Raji (cell line): ENCODE results near the gene OTOGL.

Experiments
- POLR2A ChIP-seq: IDR thresholded peaks from 2 replicates; pipeline ENCODE4 v1.6.1; 2011; ENCODE audit warnings: low read depth, low read length, control low read depth; ENCODE audit not compliant: insufficient read depth

OTOGL gene

DNA sequence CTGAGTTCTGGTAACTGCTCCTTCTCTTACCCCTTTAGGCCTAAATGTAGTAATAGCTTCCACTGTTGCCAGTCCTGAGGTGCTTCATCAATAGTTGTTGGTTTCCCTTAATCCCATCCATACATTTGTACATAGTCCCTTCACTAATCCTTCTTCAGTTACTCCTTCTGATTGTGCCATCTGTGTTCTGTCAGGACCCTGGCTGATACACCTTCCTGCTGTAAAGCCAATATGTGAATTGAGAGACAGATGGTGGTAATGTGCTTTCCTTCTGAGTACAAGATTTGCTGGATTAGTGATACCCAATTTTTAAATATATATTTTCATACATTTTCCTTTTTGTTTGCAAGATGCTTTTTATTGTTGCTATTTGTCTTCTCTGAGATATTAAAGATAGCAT lies 66.4 kb downstream of the OTOGL start:
- no peak for TF ChIP-seq POLR2A

DNA sequence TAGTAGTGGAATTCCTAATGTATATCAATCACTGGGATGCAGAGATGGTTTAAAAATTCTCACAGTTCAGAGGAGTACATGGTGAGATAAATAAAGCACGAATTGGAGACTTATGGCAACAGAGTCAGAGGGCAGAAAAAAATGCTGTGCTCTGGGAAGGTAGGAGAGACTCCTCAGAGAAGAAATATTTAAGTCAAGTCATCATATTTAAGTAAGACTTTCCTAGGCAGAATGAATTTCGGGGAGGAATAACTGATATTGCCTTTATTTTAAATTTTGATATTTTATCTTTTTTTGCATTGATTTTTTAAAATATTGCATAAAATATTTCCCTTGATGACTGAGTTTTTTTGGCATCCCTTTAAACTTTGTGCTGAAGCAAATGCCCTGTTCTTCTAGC lies 67.4 kb downstream of the OTOGL start:
- TF ChIP-seq POLR2A: no peak

GRCh38 chr12:80168936-80169335 lies 69.6 kb downstream of the OTOGL start:
- no peak for TF ChIP-seq POLR2A

GRCh38 chr12:80170915-80171314 lies 71.6 kb downstream of the OTOGL start:
- TF ChIP-seq POLR2A: no peak

DNA sequence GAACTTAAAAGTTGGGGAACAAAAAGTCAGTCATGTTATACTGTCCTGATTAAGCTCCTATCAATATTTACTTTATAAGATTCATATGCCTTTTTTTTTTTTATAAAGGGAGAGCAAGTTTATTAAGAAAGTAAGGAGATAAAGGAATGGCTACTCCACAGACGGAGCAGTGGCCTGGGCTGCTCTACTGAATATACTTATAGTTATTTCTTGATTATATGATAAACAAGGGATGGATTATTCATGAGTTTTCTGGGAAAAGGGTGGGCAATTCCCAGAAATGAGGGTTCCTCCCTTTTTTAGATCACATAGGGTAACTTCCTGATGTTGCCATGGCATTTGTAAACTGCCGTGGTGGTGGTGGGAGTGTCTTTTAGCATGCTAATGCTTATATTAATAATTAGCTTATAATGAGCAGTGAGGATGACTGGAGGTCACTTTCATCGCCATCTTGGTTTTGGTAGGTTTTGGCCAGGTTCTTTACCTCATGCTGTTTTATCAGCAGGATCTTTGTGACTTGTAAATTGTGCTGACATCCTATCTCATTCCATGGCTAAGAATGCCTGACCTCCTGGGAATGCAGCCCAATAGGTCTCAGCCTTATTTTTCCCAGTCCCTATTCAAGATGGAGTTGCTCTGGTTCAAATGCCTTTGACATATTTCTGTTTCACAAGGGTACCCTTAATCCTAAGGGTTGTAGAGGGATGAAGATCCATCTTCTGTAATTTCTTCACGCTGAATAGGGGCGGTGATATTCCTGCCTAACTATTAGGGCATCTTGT lies 73.9 kb downstream of the OTOGL start:
- TF ChIP-seq POLR2A: no peak

- TF ChIP-seq POLR2A: no peak
These were observed 76.1 kb downstream of the OTOGL start for GRCh38 chr12:80175307-80175930.

DNA sequence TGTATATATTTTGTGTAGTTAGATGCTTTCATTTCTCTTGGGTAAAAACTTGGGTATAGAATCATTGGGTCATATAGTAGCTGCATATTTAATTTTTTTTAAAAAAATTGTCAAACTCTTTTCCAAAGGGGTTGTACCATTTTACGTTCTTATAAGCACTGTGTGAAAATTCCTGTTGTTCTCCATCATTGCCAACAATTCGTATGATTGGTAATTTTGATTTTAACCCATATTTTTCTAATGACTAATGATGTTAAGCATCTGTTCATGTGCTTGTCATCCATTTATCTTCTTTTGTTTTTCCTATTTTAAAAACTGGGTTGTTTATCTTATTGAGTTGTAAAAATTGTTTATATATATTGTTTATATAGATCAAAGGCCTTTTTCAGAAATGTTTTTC lies 77.4 kb downstream of the OTOGL start:
- no peak for TF ChIP-seq POLR2A

DNA sequence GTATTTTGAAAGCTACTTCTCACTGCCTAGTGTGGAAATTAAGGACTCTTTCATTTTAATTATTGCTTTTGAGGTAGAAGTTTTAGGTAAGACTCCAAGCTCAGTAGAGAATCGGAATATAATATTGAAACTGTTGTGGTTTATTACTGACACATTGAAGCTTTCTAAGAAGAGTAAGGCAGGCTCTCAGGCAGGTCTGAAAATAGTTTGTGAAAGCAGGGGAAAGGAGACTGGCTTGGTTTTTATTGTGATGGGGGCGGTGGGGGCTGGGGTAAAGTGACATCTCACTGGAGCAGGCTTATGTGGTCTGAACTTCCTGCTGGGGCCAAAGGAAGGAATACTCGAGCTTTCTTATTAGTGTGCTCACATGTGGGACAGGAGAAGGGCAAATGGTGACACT lies 79.5 kb downstream of the OTOGL start:
- no peak for TF ChIP-seq POLR2A

DNA sequence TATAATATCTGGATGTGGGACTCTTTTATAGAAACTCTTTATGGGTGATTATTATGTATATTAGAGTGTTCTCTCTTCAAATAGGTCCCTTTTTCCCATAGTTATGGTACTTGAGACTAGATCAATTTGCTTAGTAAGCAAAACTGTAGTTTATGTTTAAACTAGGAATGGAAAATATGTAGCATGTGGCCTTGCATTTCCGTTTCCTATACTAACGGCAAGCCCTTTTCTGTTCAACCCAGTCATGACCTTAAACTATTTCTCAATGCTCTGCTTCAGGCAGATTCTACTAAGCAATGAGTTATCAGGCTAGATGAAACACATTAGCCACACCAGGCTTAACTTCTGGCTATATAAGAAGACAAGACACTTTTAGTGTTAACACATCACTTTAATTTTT lies 84.6 kb downstream of the OTOGL start:
- TF ChIP-seq POLR2A: no peak

DNA sequence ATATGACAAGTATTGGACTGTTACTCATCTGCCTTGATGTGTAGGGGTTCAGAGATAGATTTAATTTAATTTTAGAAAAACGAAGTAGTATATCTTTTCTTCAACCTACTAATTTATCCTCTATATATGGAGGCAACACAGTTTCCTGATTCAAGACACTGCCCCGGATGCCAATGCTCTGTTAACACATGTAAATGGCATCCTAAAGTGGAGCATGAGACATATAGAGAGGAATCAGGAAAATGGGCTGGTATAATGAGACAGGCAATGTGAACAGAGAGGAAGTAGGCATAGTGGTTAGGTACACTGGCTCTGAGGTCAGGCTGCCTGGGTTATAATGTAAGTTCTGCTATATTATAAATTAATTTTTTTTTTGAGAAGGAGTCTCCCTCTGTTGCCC lies 85.6 kb downstream of the OTOGL start:
- TF ChIP-seq POLR2A: no peak

GRCh38 chr12:80186727-80187217 lies 87.4 kb downstream of the OTOGL start:
- no peak for TF ChIP-seq POLR2A

GRCh38 chr12:80187660-80188090 lies 88.3 kb downstream of the OTOGL start:
- no peak for TF ChIP-seq POLR2A

- no peak for TF ChIP-seq POLR2A
These were observed 89.2 kb downstream of the OTOGL start for GRCh38 chr12:80188576-80188975.

GRCh38 chr12:80189241-80189640 lies 89.9 kb downstream of the OTOGL start:
- no peak for TF ChIP-seq POLR2A

GRCh38 chr12:80190001-80190400 lies 90.7 kb downstream of the OTOGL start:
- no peak for TF ChIP-seq POLR2A

DNA sequence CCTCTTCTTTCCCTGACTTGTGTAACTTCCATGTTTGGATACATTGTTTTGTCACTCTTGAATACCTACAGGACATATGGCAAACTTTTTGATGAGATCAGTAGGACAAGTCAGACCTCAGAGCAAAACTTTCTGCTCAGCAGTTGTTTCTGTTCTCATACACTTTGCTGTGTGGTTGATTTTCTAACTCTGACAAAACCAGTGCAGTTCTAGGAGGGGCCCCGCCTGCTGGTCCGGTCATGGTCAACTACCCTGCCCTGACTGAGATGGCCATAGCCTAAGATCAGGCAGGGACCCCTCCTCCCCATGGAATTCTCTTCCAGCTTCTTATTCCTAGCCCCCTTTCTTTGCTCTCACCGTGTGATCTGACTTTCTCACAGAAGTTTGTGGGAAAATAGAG lies 92.8 kb downstream of the OTOGL start:
- no peak for TF ChIP-seq POLR2A
